AG04450 (cell line): Measurements from ENCODE around the gene ZNF366. TPM values are rescaled to one million over a fixed set of nuclear protein-coding genes. Genes with fewer than 3 reads are reported as not detected.
"Not testable (repeated sequence)": the region's sequence is repeated elsewhere in the genome, so short reads cannot be mapped to it uniquely, and the experiment has no call there.

Experiments used
- CTCF ChIA-PET: fragments of 300-600, 350-600 bp; formaldehyde crosslinking; extraction: SDS; loops from one replicate; lab custom pipeline; 2022; ENCODE audit warnings: antibody characterized with exemption, inconsistent platforms; lab: Charles Lee
- POLR2A ChIA-PET: fragments of 350-600 bp; formaldehyde crosslinking; extraction: SDS; loops from one replicate; lab custom pipeline; 2021; ENCODE audit warnings: antibody characterized with exemption, inconsistent platforms; lab: Yijun Ruan, JAX
- DNase-seq: peaks from one replicate; pipeline ENCODE4 v3.0.0-alpha.2; 2011; ENCODE audit warnings: low read depth, low spot score
- H3K27ac ChIP-seq: one replicate; pipeline ENCODE4 v1.5.1; 2012; ENCODE audit warnings: low read depth, low read length, control low read depth
- H3K27me3 ChIP-seq: one replicate; pipeline ENCODE4 v1.6.0; 2012; ENCODE audit warnings: low read length; ENCODE audit not compliant: control insufficient read depth, insufficient read depth
- H3K4me3 ChIP-seq: 2 replicates; pipeline ENCODE4 v1.5.1; 2011; ENCODE audit warnings: mild to moderate bottlenecking, low read depth, low read length, control low read depth
- H3K9me3 ChIP-seq: 2 replicates; pipeline ENCODE4 v1.5.1; 2012; ENCODE audit warnings: low read length; ENCODE audit not compliant: control insufficient read depth, insufficient read depth
- polyA plus RNA-seq: library from polyadenylated mRNA; depleted of rRNA; stranded (reverse); fragments of >200 nt; gene quantifications from 2 replicates; pipeline ENCODE4 v1.2.3, GENCODE V29; 2011
- TF ChIP-seq, protein P1 (sequence below): IDR thresholded peaks from 2 replicates; pipeline ENCODE4 v1.5.1; 2011; ENCODE audit warnings: low read depth, low read length, control low read depth, inconsistent platforms

ZNF366 gene
- polyA plus RNA-seq, 1 experiment, result not detected

- Histone ChIP-seq H3K27me3 (no peaks in the 10 kb centered on the region), H3K27ac (no peak overlapping the region), H3K4me3 (no peak overlapping the region), H3K9me3 (no peaks in the 10 kb centered on the region; the same call in 1 of the 2 replicates)
- ChIA-PET CTCF (interaction anchor here (1.4 kb wide), 1 partner anchor 115 kb away, joined by 3 read pairs; no protein-coding TSS in a partner anchor), POLR2A (no interaction called here)
- TF ChIP-seq, protein P1, sequence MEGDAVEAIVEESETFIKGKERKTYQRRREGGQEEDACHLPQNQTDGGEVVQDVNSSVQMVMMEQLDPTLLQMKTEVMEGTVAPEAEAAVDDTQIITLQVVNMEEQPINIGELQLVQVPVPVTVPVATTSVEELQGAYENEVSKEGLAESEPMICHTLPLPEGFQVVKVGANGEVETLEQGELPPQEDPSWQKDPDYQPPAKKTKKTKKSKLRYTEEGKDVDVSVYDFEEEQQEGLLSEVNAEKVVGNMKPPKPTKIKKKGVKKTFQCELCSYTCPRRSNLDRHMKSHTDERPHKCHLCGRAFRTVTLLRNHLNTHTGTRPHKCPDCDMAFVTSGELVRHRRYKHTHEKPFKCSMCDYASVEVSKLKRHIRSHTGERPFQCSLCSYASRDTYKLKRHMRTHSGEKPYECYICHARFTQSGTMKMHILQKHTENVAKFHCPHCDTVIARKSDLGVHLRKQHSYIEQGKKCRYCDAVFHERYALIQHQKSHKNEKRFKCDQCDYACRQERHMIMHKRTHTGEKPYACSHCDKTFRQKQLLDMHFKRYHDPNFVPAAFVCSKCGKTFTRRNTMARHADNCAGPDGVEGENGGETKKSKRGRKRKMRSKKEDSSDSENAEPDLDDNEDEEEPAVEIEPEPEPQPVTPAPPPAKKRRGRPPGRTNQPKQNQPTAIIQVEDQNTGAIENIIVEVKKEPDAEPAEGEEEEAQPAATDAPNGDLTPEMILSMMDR, result no peak
- no peak for DNase-seq
These were observed 98.6 kb downstream of the ZNF366 start for GRCh38 chr5:72408603-72409002.

DNA sequence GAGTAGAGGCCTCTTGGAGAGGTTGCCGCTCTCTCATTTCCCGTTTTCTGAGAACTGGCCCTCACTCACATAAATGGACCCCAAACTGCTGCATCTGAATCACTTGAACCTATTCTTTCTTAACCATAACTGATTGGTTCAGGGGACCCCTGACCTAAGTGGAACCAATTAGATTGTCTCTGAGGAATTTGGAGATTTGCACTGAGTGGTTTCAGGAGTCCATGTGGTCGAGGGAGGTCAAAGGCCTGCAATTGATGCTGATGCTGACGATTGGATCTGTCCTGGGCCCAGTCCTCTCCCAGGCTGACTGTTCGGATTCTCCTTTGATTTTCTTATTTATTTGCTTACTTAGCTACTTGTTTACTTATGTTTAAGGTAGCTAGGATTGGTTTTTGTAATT, 99.1 kb downstream of the ZNF366 start:
- ChIA-PET CTCF (interaction anchor here (1.4 kb wide), 1 partner anchor 116 kb away, joined by 3 read pairs; no protein-coding TSS in a partner anchor), POLR2A (no interaction called here)
- DNase-seq, result no peak
- H3K27me3 ChIP-seq, result no peaks in the 10 kb centered on the region
- H3K9me3 ChIP-seq, result no peaks in the 10 kb centered on the region; the same call in 1 of the 2 replicates
- TF ChIP-seq, protein P1, result no peak
- H3K27ac ChIP-seq, result no peak overlapping the region
- no peak overlapping the region for H3K4me3 ChIP-seq

DNA sequence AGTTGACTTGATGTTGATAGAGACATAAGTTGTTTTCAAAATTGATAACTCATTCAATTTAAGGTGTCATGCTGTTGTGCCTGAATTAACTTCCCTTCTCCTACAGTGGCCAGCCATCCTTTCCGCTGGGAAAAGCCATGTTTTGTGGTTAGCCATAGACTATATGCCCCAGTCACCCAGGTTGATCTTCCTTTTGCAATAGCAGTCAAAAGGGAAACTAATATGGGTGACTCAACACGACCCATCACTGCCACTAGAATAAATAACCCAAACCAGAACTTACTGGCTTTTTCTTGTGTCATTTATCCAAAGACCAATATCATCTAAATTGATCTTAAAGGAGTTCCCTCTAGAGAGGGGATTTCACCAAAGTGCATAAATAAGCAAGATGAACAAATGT, 99.7 kb downstream of the ZNF366 start:
- H3K4me3 ChIP-seq, result no peak overlapping the region
- H3K27me3 ChIP-seq, result no peaks in the 10 kb centered on the region
- TF ChIP-seq, protein P1, result no peak
- no peaks in the 10 kb centered on the region; the same call in 1 of the 2 replicates for H3K9me3 ChIP-seq
- H3K27ac ChIP-seq, result no peak overlapping the region
- ChIA-PET CTCF (no interaction called here), POLR2A (no interaction called here)
- DNase-seq, result no peak

DNA sequence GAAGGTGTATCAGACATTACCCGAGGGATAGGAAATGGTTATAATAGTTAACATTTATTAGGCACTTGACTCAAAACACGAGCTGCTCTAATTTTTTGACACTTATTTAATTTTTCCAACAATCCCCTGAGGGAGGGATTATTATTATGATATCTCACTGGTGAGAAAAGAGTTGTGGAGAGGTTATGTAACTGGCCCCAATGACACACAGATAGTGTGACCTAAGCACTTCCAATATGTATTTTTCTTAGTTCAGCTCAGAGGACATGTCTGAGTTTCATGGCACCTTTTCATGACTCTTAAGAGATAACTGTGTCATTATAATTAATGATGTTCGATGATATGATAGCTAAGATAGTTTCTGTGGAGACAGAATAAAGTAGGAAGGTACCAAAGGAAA, 100.1 kb downstream of the ZNF366 start:
- no peak overlapping the region for H3K27ac ChIP-seq
- no peak overlapping the region for H3K4me3 ChIP-seq
- POLR2A ChIA-PET, result no interaction called here
- TF ChIP-seq, protein P1, result no peak
- H3K9me3 ChIP-seq, result no peaks in the 10 kb centered on the region; the same call in 1 of the 2 replicates
- CTCF ChIA-PET, result no interaction called here
- H3K27me3 ChIP-seq, result no peaks in the 10 kb centered on the region
- no peak for DNase-seq

DNA sequence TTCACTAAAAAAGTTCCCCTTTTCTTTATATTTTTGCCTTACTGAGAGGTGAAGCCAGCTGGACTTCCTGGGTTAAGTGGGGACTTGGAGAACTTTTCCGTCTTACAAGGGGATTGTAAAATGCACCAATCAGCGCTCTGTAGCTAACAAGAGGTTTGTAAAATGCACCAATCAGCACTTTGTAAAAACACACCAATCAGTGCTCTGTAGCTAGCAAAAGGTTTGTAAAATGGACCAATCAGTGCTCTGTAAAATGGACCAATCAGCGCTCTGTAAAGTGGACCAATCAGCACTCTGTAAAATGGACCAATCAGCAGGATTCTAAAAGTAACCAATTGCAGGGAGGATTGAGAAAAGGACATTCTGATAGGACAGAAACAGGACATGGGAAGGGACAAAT, 102.4 kb downstream of the ZNF366 start:
- POLR2A ChIA-PET, H3K9me3 ChIP-seq, CTCF ChIA-PET, H3K4me3 ChIP-seq, H3K27ac ChIP-seq, DNase-seq, H3K27me3 ChIP-seq: not testable (repeated sequence)
